K562 (cell line): Measurements from ENCODE around the gene CMBL. TPM values are rescaled to one million over a fixed set of nuclear protein-coding genes. Genes with fewer than 3 reads are reported as not detected.

Source experiments
- CC2D1A ChIP-seq: fragments of 450-650 bp; IDR thresholded peaks from 2 replicates; pipeline ENCODE4 v1.6.1; 2017; ENCODE audit warnings: mild to moderate bottlenecking
- CCNT2 ChIP-seq: IDR thresholded peaks from 2 replicates; pipeline ENCODE4 v1.6.1; 2011; ENCODE audit warnings: borderline replicate concordance, low read depth, mild to moderate bottlenecking, moderate library complexity, mixed read lengths, low read length; ENCODE audit not compliant: insufficient read length; ENCODE audit errors: extremely low read depth
- CSDE1 ChIP-seq, 2 experiments: fragments of 450-650 bp; IDR thresholded peaks; 2 replicates each; pipeline ENCODE4 v1.6.1; 2016; ENCODE audit warnings: mild to moderate bottlenecking in 1 of 2
- GATAD2A ChIP-seq: fragments of 450-650 bp; IDR thresholded peaks from 2 replicates; pipeline ENCODE4 v1.6.1; 2017
- HMG20B ChIP-seq: fragments of 250-450 bp; sonication (Bioruptor Pico); IDR thresholded peaks from 2 replicates; pipeline ENCODE4 v1.5.0; 2021; ENCODE audit warnings: mild to moderate bottlenecking
- KLF1 ChIP-seq: fragments of 450-650 bp; IDR thresholded peaks from 2 replicates; pipeline ENCODE4 v1.6.1; 2016; ENCODE audit warnings: missing genetic modification characterization, missing compliant biosample characterization
- NCOA1 ChIP-seq: fragments of 450-650 bp; IDR thresholded peaks from 2 replicates; pipeline ENCODE4 v1.6.1; 2016; ENCODE audit warnings: low read depth
- NEUROD1 ChIP-seq: fragments of 150-350 bp; IDR thresholded peaks from 2 replicates; pipeline ENCODE4 v1.6.1; 2014; ENCODE audit warnings: borderline replicate concordance, low read length, low read depth; ENCODE audit not compliant: partially characterized antibody
- POLR2AphosphoS2 ChIP-seq: IDR thresholded peaks from 2 replicates; pipeline ENCODE4 v1.6.1; 2012; ENCODE audit warnings: low read length, improper control_type of control experiment
- RBM17 ChIP-seq: fragments of 200-400 bp; formaldehyde crosslinking; IDR thresholded peaks from 2 replicates; pipeline ENCODE4 v1.6.1; 2017; ENCODE audit warnings: low read depth, mild to moderate bottlenecking, low read length, borderline replicate concordance
- RHOXF2B ChIP-seq: fragments of 250-450 bp; sonication (Bioruptor Pico); conservative IDR thresholded peaks from 2 replicates; pipeline ENCODE4 v1.5.1; 2021
- SOX6 ChIP-seq: fragments of 450-650 bp; IDR thresholded peaks from 2 replicates; pipeline ENCODE4 v1.6.1; 2014; ENCODE audit warnings: mild to moderate bottlenecking
- SP2 ChIP-seq: IDR thresholded peaks from 2 replicates; pipeline ENCODE4 v1.6.1; 2011; ENCODE audit warnings: mild to moderate bottlenecking, low read depth, low read length, moderate library complexity; ENCODE audit not compliant: poor library complexity, severe bottlenecking; ENCODE audit errors: extremely low read depth
- ZNF778 ChIP-seq: fragments of 450-650 bp; formaldehyde crosslinking; IDR thresholded peaks from 2 replicates; pipeline ENCODE4 v1.4.0; 2020; ENCODE audit warnings: mild to moderate bottlenecking, moderate library complexity
- polyA plus RNA-seq, 8 experiments: library from polyadenylated mRNA; depleted of rRNA in 4 of 8; stranded (reverse) in 5 of 8; unstranded in 3 of 8; fragments of >200 nt; fragmentation: Nextera tagmentation in 2 of 8; fragmentation: Illumina TruSeq in 1 of 8; extraction: Ambion mirVana in 2 of 8; extraction: Trizol in 1 of 8; gene quantifications; 2 replicates each; pipeline versions ENCODE4 v1.2.1 to v1.2.3, GENCODE V29; 2011 to 2014; ENCODE audit warnings: inconsistent platforms in 1 of 8, missing spikeins in 1 of 8
- total RNA-seq, 7 experiments: library from RNA; depleted of rRNA in 6 of 7; stranded (reverse); fragments of >200 nt in 6 of 7; fragmentation: Illumina TruSeq in 2 of 7; extraction: Trizol in 2 of 7; gene quantifications; 2 replicates each; pipeline versions ENCODE4 v1.2.1 to v1.2.3, GENCODE V29; 2011 to 2021; ENCODE audit warnings: low replicate concordance in 1 of 7
- TF ChIP-seq, protein P1 (sequence below): fragments of 250-450 bp; sonication (Bioruptor Pico); IDR thresholded peaks from 2 replicates; pipeline ENCODE4 v1.4.0; 2020; ENCODE audit warnings: borderline replicate concordance
- TF ChIP-seq, protein P2 (sequence below), 2 experiments: fragments of 450-650 bp in 1 of 2; sonication (generic) in 1 of 2; formaldehyde crosslinking; conservative IDR thresholded peaks; 2 replicates each; pipeline versions ENCODE4 v1.4.0 to v1.8.1; 2020 to 2022; ENCODE audit warnings: mild to moderate bottlenecking in 1 of 2, missing genetic modification reagents in 1 of 2
- TF ChIP-seq, protein P3 (sequence below): fragments of 450-650 bp; formaldehyde crosslinking; IDR thresholded peaks from 2 replicates; pipeline ENCODE4 v1.4.0; 2020; ENCODE audit warnings: mild to moderate bottlenecking, moderate library complexity
- TF ChIP-seq, protein P4 (sequence below), 3 experiments: fragments of 200-800 bp in 1 of 3; fragments of 250-450 bp in 1 of 3; fragments of 450-650 bp in 1 of 3; sonication (Bioruptor Pico) in 1 of 3; sonication (Bioruptor generic) in 1 of 3; formaldehyde crosslinking in 1 of 3; IDR thresholded peaks; 2 replicates each; pipeline versions ENCODE4 v1.6.1 to v1.8.0; 2016 to 2022; ENCODE audit warnings: mild to moderate bottlenecking in 2 of 3, missing genetic modification characterization in 2 of 3, missing compliant biosample characterization in 1 of 3, moderate library complexity in 1 of 3

Gene CMBL
- total and polyA plus RNA-seq, 9 of the 15 experiments (the other 6 are each of a cell fraction or from before 2014, with no cell fraction given) = 22.6 to 192 (median 71.1) TPM

DNA sequence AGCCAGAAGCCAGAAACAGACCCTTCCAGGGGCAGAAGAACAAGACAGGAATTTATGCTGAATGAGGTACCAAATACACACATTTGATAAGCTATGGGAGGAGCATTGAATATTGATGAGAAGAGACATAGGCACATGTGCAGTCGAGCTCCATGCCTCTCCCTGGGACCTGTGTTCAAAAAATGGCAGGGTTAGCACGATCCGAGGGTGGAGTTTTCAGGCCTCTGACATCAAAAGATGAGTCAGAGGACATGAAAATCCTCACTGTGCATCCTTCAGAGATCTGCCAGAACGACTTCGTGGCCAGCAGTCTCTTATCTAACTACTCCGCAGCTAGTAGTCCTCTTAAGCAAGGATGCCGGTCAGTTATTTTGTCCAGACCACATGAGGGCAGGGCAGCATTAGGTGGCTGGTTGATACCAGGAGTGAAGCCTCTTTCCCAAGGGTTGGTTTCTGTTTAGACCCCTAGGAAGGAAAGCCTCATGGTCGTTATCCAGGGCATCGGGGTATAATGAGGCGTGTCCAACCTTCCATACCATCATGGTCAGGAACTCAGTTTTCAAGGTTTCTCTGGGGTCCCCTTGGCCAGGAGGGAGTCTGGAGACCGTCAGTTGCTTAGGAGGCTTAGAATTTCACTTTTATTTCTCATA lies 11.6 kb upstream of the CMBL start (continued):
- TF ChIP-seq, protein P1, sequence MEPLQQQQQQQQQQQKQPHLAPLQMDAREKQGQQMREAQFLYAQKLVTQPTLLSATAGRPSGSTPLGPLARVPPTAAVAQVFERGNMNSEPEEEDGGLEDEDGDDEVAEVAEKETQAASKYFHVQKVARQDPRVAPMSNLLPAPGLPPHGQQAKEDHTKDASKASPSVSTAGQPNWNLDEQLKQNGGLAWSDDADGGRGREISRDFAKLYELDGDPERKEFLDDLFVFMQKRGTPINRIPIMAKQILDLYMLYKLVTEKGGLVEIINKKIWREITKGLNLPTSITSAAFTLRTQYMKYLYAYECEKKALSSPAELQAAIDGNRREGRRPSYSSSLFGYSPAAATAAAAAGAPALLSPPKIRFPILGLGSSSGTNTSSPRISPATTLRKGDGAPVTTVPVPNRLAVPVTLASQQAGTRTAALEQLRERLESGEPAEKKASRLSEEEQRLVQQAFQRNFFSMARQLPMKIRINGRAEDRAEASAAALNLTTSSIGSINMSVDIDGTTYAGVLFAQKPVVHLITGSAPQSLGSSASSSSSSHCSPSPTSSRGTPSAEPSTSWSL (CRISPR knock-in tag) = no peak
- TF ChIP-seq ZNF778 = no peak
- TF ChIP-seq GATAD2A = 0 out of 2 replicates have a peak, but pooled peaks have one; percentile 71
- TF ChIP-seq, protein P2, sequence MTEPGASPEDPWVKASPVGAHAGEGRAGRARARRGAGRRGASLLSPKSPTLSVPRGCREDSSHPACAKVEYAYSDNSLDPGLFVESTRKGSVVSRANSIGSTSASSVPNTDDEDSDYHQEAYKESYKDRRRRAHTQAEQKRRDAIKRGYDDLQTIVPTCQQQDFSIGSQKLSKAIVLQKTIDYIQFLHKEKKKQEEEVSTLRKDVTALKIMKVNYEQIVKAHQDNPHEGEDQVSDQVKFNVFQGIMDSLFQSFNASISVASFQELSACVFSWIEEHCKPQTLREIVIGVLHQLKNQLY (CRISPR knock-in tag; conservative IDR thresholded peaks at IDR 0.05) = no peak
- TF ChIP-seq RHOXF2B = no peak
- TF ChIP-seq KLF1 (tag) = no peak
- TF ChIP-seq CC2D1A = peak; percentile 81
- TF ChIP-seq, protein P3, sequence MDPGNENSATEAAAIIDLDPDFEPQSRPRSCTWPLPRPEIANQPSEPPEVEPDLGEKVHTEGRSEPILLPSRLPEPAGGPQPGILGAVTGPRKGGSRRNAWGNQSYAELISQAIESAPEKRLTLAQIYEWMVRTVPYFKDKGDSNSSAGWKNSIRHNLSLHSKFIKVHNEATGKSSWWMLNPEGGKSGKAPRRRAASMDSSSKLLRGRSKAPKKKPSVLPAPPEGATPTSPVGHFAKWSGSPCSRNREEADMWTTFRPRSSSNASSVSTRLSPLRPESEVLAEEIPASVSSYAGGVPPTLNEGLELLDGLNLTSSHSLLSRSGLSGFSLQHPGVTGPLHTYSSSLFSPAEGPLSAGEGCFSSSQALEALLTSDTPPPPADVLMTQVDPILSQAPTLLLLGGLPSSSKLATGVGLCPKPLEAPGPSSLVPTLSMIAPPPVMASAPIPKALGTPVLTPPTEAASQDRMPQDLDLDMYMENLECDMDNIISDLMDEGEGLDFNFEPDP (CRISPR knock-in tag) = no peak
- TF ChIP-seq, protein P4, sequence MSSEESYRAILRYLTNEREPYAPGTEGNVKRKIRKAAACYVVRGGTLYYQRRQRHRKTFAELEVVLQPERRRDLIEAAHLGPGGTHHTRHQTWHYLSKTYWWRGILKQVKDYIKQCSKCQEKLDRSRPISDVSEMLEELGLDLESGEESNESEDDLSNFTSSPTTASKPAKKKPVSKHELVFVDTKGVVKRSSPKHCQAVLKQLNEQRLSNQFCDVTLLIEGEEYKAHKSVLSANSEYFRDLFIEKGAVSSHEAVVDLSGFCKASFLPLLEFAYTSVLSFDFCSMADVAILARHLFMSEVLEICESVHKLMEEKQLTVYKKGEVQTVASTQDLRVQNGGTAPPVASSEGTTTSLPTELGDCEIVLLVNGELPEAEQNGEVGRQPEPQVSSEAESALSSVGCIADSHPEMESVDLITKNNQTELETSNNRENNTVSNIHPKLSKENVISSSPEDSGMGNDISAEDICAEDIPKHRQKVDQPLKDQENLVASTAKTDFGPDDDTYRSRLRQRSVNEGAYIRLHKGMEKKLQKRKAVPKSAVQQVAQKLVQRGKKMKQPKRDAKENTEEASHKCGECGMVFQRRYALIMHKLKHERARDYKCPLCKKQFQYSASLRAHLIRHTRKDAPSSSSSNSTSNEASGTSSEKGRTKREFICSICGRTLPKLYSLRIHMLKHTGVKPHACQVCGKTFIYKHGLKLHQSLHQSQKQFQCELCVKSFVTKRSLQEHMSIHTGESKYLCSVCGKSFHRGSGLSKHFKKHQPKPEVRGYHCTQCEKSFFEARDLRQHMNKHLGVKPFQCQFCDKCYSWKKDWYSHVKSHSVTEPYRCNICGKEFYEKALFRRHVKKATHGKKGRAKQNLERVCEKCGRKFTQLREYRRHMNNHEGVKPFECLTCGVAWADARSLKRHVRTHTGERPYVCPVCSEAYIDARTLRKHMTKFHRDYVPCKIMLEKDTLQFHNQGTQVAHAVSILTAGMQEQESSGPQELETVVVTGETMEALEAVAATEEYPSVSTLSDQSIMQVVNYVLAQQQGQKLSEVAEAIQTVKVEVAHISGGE (CRISPR knock-in tag; IDR thresholded peaks at IDR 0.05) = no peak
- no peak for TF ChIP-seq POLR2AphosphoS2
- no peak for TF ChIP-seq CCNT2
- peak; percentile 65; the same call in 1 of the 2 replicates for TF ChIP-seq SOX6
- TF ChIP-seq HMG20B = no peak
- TF ChIP-seq RBM17 = no peak
- TF ChIP-seq SP2 = no peak
- no peak for TF ChIP-seq CSDE1 (IDR thresholded peaks at IDR 0.05)
- TF ChIP-seq NEUROD1 = peak; percentile 41
- TF ChIP-seq NCOA1 = peak; percentile 55; the same call in 1 of the 2 replicates
